K562 (cell line): ENCODE measurements around the gene AKAP14. TPM values are rescaled to one million over a fixed set of nuclear protein-coding genes. Genes with fewer than 3 reads are reported as not detected.

ENCODE experiments used
- ATAC-seq: fragments of 200-7000 bp; cut with Tn5 transposase; 3 replicates; pipeline ENCODE4 v1.9.1; 2020; ENCODE audit warnings: moderate library complexity
- BruUV-seq: library from RNA; stranded (reverse); fragments of 400-500 nt; replicated peaks from 2 replicates; lab custom pipeline; 2021; lab: Mats Ljungman, UMichigan
- CTCF ChIA-PET: fragments of 300-600 bp; formaldehyde crosslinking; extraction: SDS; loops from one replicate; lab custom pipeline; 2021; ENCODE audit warnings: low intra/inter-chr PET ratio; lab: Yijun Ruan, JAX
- POLR2A ChIA-PET: fragments of 300-600, 350-650 bp; sonication (Branson Sonifier 250); formaldehyde crosslinking; extraction: SDS; loops from one replicate; lab custom pipeline; 2021; ENCODE audit warnings: antibody characterized with exemption, inconsistent platforms; lab: Yijun Ruan, JAX
- DNase-seq, 4 experiments: peaks; one replicate each; pipeline versions ENCODE4 v3.0.0 to v3.0.0-alpha.2; 2011 to 2018; ENCODE audit warnings: low spot score in 3 of 4, mixed read lengths in 3 of 4; ENCODE audit errors: extremely low read depth in 1 of 4
- FAIRE-seq: peaks from 2 replicates; lab custom pipeline; 2011; peaks lifted over from hg19 to GRCh38; lab: Jason Lieb, UNC
- H2AFZ ChIP-seq: 2 replicates; pipeline ENCODE4 v1.6.0; 2011; ENCODE audit warnings: low read depth, low read length, control low read depth, inconsistent platforms
- H3K27ac ChIP-seq: fragments of 200-600 bp; 3 replicates; pipeline ENCODE4 v1.8.0; 2011; ENCODE audit warnings: low read depth, mild to moderate bottlenecking, control low read depth, inconsistent platforms, low read length, moderate library complexity, mixed read lengths; ENCODE audit errors: extremely low read depth
- H3K27me3 ChIP-seq, 2 experiments: fragments of 300-600 bp in 1 of 2; 2 replicates in 1 of 2; 3 replicates in 1 of 2; pipeline versions ENCODE4 v1.6.0 to v1.8.0; 2011; ENCODE audit warnings: inconsistent platforms in 2 of 2, low read length in 2 of 2, mild to moderate bottlenecking in 1 of 2, mixed read lengths in 1 of 2, moderate library complexity in 1 of 2; ENCODE audit not compliant: control insufficient read depth in 2 of 2, insufficient read depth in 2 of 2
- H3K36me3 ChIP-seq: fragments of 300-600 bp; 3 replicates; pipeline ENCODE4 v1.8.0; 2011; ENCODE audit warnings: mild to moderate bottlenecking, low read length, inconsistent platforms; ENCODE audit not compliant: control insufficient read depth, insufficient read depth
- H3K4me1 ChIP-seq, 2 experiments: fragments of 200-600 bp in 1 of 2; replicated peaks in 1 of 2; 2 replicates in 1 of 2; 3 replicates in 1 of 2; pipeline versions ENCODE4 v1.5.1 to v1.8.0; 2011; ENCODE audit warnings: inconsistent platforms in 2 of 2, low read length in 2 of 2, mild to moderate bottlenecking in 1 of 2, mixed read lengths in 1 of 2, moderate library complexity in 1 of 2; ENCODE audit not compliant: control insufficient read depth in 2 of 2, insufficient read depth in 2 of 2
- H3K4me2 ChIP-seq: 2 replicates; pipeline ENCODE4 v1.6.1; 2011; ENCODE audit warnings: low read length, control low read depth, inconsistent platforms, mixed read lengths; ENCODE audit not compliant: insufficient read depth
- H3K4me3 ChIP-seq: fragments of 200-600 bp; sonication (generic), shearing (Covaris generic); 2 replicates; pipeline ENCODE4 v1.5.1; 2016; ENCODE audit warnings: control low read depth, inconsistent platforms
- H3K79me2 ChIP-seq: fragments of 200-600 bp; 3 replicates; pipeline ENCODE4 v1.8.0; 2011; ENCODE audit warnings: low read length, inconsistent platforms; ENCODE audit not compliant: control insufficient read depth, insufficient read depth
- H3K9ac ChIP-seq, 2 experiments: 2 replicates each; pipeline versions ENCODE4 v1.6.0 to v1.6.1; 2011; ENCODE audit warnings: low read depth in 2 of 2, low read length in 2 of 2, control low read depth in 1 of 2, inconsistent platforms in 1 of 2, mild to moderate bottlenecking in 1 of 2, mixed read lengths in 1 of 2; ENCODE audit not compliant: insufficient read depth in 1 of 2
- H3K9me1 ChIP-seq: one replicate; pipeline ENCODE4 v1.6.0; 2011; ENCODE audit warnings: inconsistent platforms, mild to moderate bottlenecking, low read length, moderate library complexity; ENCODE audit not compliant: control insufficient read depth, insufficient read depth
- H3K9me3 ChIP-seq: replicated peaks from 2 replicates; pipeline ENCODE4 v1.5.1; 2011; ENCODE audit warnings: low read depth, low read length, inconsistent platforms; ENCODE audit not compliant: control insufficient read depth, insufficient read depth
- H4K20me1 ChIP-seq: replicated peaks from 2 replicates; pipeline ENCODE4 v1.6.1; 2011; ENCODE audit warnings: low read length, inconsistent platforms, mixed read lengths; ENCODE audit not compliant: control insufficient read depth, insufficient read depth
- BHLHE40 ChIP-seq: IDR thresholded peaks from 2 replicates; pipeline ENCODE4 v1.6.1; 2011; ENCODE audit warnings: low read length, improper control_type of control experiment
- GATA2 ChIP-seq: sonication (generic); formaldehyde crosslinking; IDR thresholded peaks from 2 replicates; pipeline ENCODE4 v1.4.0; 2020; ENCODE audit warnings: mild to moderate bottlenecking, missing genetic modification reagents
- MGA ChIP-seq: fragments of 450-650 bp; IDR thresholded peaks from 2 replicates; pipeline ENCODE4 v1.6.1; 2016; ENCODE audit warnings: mild to moderate bottlenecking, moderate library complexity
- MTA2 ChIP-seq: fragments of 450-650 bp; IDR thresholded peaks from 2 replicates; pipeline ENCODE4 v1.6.1; 2016; ENCODE audit warnings: low read depth
- TBP ChIP-seq: optimal IDR thresholded peaks from 2 replicates; pipeline ENCODE3; 2011; ENCODE audit warnings: low read depth, low read length, improper control_type of control experiment
- WGBS: fragments of 100-300 bp; shearing (Covaris generic); methylation state at CpG from one replicate; pipeline ENCODE4 v1.1.6; 2016; ENCODE audit warnings: low coverage, mixed read lengths; ENCODE audit not compliant: insufficient coverage; ENCODE audit errors: missing lambda C conversion rate; 5-methylcytosine and 5-hydroxymethylcytosine counted together
- in situ Hi-C: fragments of 300-500 bp; cut with MboI; formaldehyde crosslinking; loops from 4 replicates; pipeline ENCODE4 v1.15.0; 2018; ENCODE audit warnings: inconsistent platforms, mixed read lengths
- intact Hi-C: fragments of 100-400 bp; cut with micrococcal nuclease; formaldehyde crosslinking; loops from 2 replicates; pipeline ENCODE4 v1.14.2; 2022
- polyA plus RNA-seq, 8 experiments: library from polyadenylated mRNA; depleted of rRNA in 4 of 8; stranded (reverse) in 5 of 8; unstranded in 3 of 8; fragments of >200 nt; fragmentation: Nextera tagmentation in 2 of 8; fragmentation: Illumina TruSeq in 1 of 8; extraction: Ambion mirVana in 2 of 8; extraction: Trizol in 1 of 8; gene quantifications; 2 replicates each; pipeline versions ENCODE4 v1.2.1 to v1.2.3, GENCODE V29; 2011 to 2014; ENCODE audit warnings: inconsistent platforms in 1 of 8, missing spikeins in 1 of 8
- total RNA-seq, 7 experiments: library from RNA; depleted of rRNA in 6 of 7; stranded (reverse); fragments of >200 nt in 6 of 7; fragmentation: Illumina TruSeq in 2 of 7; extraction: Trizol in 2 of 7; gene quantifications; 2 replicates each; pipeline versions ENCODE4 v1.2.1 to v1.2.3, GENCODE V29; 2011 to 2021; ENCODE audit warnings: low replicate concordance in 1 of 7
- TF ChIP-seq, protein P1 (sequence below), 2 experiments: fragments of 450-650 bp; IDR thresholded peaks; 2 replicates each; pipeline ENCODE4 v1.6.1; 2016

The AKAP14 gene
- total and polyA plus RNA-seq, 9 of the 15 experiments (the other 6 are each of a cell fraction or from before 2014, with no cell fraction given) = not detected

DNA sequence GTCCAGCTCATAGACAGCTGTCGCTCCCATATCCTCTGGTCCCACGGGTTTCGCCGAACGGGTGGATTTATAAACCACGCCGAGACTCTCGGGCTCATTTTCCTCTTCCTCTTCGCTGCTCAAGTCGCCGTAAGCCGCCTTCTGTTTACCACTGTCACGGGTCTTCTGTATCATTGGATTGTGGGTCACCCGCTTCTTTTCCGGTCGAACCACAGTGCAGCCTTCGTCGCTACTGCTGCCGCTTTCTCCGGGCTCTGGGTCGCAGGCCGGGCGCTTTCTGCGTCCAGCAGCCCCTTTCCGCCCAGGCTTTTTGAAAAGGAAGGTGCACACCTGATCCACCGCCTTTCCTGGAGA, 24.5 kb upstream of the AKAP14 start (continued):
- TF ChIP-seq, protein P1, sequence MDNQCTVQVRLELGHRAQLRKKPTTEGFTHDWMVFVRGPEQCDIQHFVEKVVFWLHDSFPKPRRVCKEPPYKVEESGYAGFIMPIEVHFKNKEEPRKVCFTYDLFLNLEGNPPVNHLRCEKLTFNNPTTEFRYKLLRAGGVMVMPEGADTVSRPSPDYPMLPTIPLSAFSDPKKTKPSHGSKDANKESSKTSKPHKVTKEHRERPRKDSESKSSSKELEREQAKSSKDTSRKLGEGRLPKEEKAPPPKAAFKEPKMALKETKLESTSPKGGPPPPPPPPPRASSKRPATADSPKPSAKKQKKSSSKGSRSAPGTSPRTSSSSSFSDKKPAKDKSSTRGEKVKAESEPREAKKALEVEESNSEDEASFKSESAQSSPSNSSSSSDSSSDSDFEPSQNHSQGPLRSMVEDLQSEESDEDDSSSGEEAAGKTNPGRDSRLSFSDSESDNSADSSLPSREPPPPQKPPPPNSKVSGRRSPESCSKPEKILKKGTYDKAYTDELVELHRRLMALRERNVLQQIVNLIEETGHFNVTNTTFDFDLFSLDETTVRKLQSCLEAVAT (IDR thresholded peaks at IDR 0.05) = peak in 1 of 2 experiments; percentile 61; a peak in 1 of 4 replicates

- ChIA-PET POLR2A (interaction anchor here (0.6 to 4.1 kb wide), 6 partner anchors 10 to 179 kb away, joined by 3 to 30 read pairs (median 8); partner anchors contain the start of genes RPL39, SEPTIN6 and UPF3B), CTCF (no interaction called here)
- TF ChIP-seq TBP (peak; percentile 91), BHLHE40 (peak; percentile 26; the same call in 1 of the 2 replicates), GATA2 (CRISPR knock-in tag) (no peak), MTA2 (no peak), MGA (peak; percentile 81)
Measured at GRCh38 chrX:119871599-119872395, 23.9 kb upstream of the AKAP14 start, which contains the start of the genes NDUFA1 and RNF113A. Gene NDUFA1, plus strand, starts transcription at chrX:119871832. Its CDS starts 80 bp downstream, at chrX:119871912. Gene RNF113A, minus strand, starts transcription at chrX:119871733. Its CDS starts 120 bp downstream, at chrX:119871613.

More at GRCh38 chrX:119871599-119872395, 23.9 kb upstream of the AKAP14 start, which contains the start of the genes NDUFA1 and RNF113A:
- 0% methylated on average over 54 of the region's 62 CpGs for WGBS
- Histone ChIP-seq H3K9ac (peak within 1 kb of the TSS; percentile 95 to 100), H3K4me2 (peak within 1 kb of the TSS; percentile 97), H3K27me3 (no peaks in the 10 kb centered on the region), H3K36me3 (peaks cover 35% of the 10 kb centered on the region; the same call in 2 of the 3 replicates), H4K20me1 (no peaks in the 10 kb centered on the region; the same call in 1 of the 2 replicates), H3K4me1 (peaks cover 0 to 6% of the 10 kb centered on the region in 2 experiments; a peak in 2 of 5 replicates), H3K9me3 (no peaks in the 10 kb centered on the region), H3K9me1 (no peaks in the 10 kb centered on the region), H3K27ac (peak within 1 kb of the TSS; percentile 99), H2AFZ (peak within 1 kb of the TSS; percentile 89), H3K79me2 (peaks cover 64% of the 10 kb centered on the region), H3K4me3 (peak within 1 kb of the TSS; percentile 94)
- peak; percentile 94 for ATAC-seq
- peak; percentile 77 to 94 (median 82) for DNase-seq
- peak; percentile 84 for FAIRE-seq
- intact Hi-C loops = loop anchor here (2.0 kb wide), 1 partner anchor 19 kb away; the partner anchor contains the start of gene UPF3B
- BruUV-seq = TSS peak; percentile 76
- in situ Hi-C loops = loop anchor here (10.0 kb wide), 1 partner anchor 357 kb away; no protein-coding TSS in a partner anchor
